Panc1 (cell line): Measurements from ENCODE around the gene ZNF184. TPM values are rescaled to one million over a fixed set of nuclear protein-coding genes. Genes with fewer than 3 reads are reported as not detected.

Experiments used
- ATAC-seq: fragments of 200-7000 bp; cut with Tn5 transposase; 2 replicates; pipeline ENCODE4 v1.9.1; 2020; ENCODE audit warnings: mild to moderate bottlenecking, moderate library complexity
- BruUV-seq: library from RNA; stranded (reverse); fragments of 400-500 nt; replicated peaks from 2 replicates; lab custom pipeline; 2021; lab: Mats Ljungman, UMichigan
- CTCF ChIA-PET: fragments of 300-600 bp; sonication (Branson Sonifier 250); formaldehyde crosslinking; loops from one replicate; lab custom pipeline; 2022; ENCODE audit warnings: antibody characterized with exemption; lab: Charles Lee
- POLR2A ChIA-PET: fragments of 300-600 bp; sonication (Branson Sonifier 250); formaldehyde crosslinking; loops from one replicate; lab custom pipeline; 2022; ENCODE audit warnings: antibody characterized with exemption; lab: Charles Lee
- DNase-seq: peaks from one replicate; pipeline ENCODE4 v3.0.0-alpha.2; 2010; ENCODE audit warnings: low read depth, low spot score
- H3K27ac ChIP-seq: 2 replicates; pipeline ENCODE4 v1.5.1; 2011; ENCODE audit warnings: mild to moderate bottlenecking, low read length, inconsistent platforms
- H3K27me3 ChIP-seq: fragments of 200-500 bp; sonication (Bioruptor generic); 2 replicates; pipeline ENCODE4 v1.6.0; 2014; ENCODE audit warnings: low read length, inconsistent platforms; ENCODE audit not compliant: control insufficient read depth, insufficient read depth
- H3K36me3 ChIP-seq: fragments of 200-500 bp; sonication (Bioruptor generic); 2 replicates; pipeline ENCODE4 v1.5.1; 2014; ENCODE audit warnings: inconsistent platforms, mild to moderate bottlenecking, low read length, moderate library complexity; ENCODE audit not compliant: control insufficient read depth, insufficient read depth
- H3K4me1 ChIP-seq: 2 replicates; pipeline ENCODE4 v1.5.1; 2011; ENCODE audit warnings: inconsistent platforms, mild to moderate bottlenecking, low read length, moderate library complexity; ENCODE audit not compliant: control insufficient read depth, insufficient read depth
- H3K4me3 ChIP-seq, 2 experiments: 2 replicates each; pipeline ENCODE4 v1.5.1; 2011 to 2012; ENCODE audit warnings: low read depth in 2 of 2, low read length in 2 of 2, mild to moderate bottlenecking in 2 of 2, inconsistent platforms in 1 of 2, moderate library complexity in 1 of 2
- H3K9me3 ChIP-seq: fragments of 200-500 bp; sonication (Bioruptor generic); 2 replicates; pipeline ENCODE4 v1.5.1; 2014; ENCODE audit warnings: low read depth, mild to moderate bottlenecking, inconsistent platforms, low read length, moderate library complexity; ENCODE audit not compliant: control insufficient read depth, insufficient read depth
- POLR2AphosphoS5 ChIP-seq: IDR thresholded peaks from 2 replicates; pipeline ENCODE4 v1.6.1; 2012; ENCODE audit warnings: mild to moderate bottlenecking, low read depth, low read length, moderate library complexity
- SIN3A ChIP-seq: IDR thresholded peaks from 2 replicates; pipeline ENCODE4 v1.6.1; 2012; ENCODE audit warnings: low read depth, mild to moderate bottlenecking, low read length, moderate library complexity, borderline replicate concordance; ENCODE audit not compliant: insufficient read depth
- TCF7L2 ChIP-seq: IDR thresholded peaks from 2 replicates; pipeline ENCODE4 v1.6.1; 2011; ENCODE audit warnings: mild to moderate bottlenecking, low read depth, low read length, inconsistent platforms
- in situ Hi-C: cut with HindIII; loops from 2 replicates; pipeline ENCODE4 v1.10.0; 2016; ENCODE audit warnings: low sequenced_read_pairs, low pct_unique_long_range_greater_than_20kb
- intact Hi-C: fragments of 100-400 bp; cut with micrococcal nuclease; formaldehyde crosslinking; loops from one replicate; pipeline ENCODE4 v1.10.0; 2022; ENCODE audit not compliant: unreplicated experiment
- total RNA-seq: library from RNA; stranded (reverse); gene quantifications from one replicate; pipeline ENCODE4 v1.2.1, GENCODE V29; 2021; ENCODE audit not compliant: unreplicated experiment
- TF ChIP-seq, protein P1 (sequence below), 2 experiments: IDR thresholded peaks; 2 replicates each; pipeline ENCODE4 v1.6.1; 2011 to 2012; ENCODE audit warnings: low read depth in 2 of 2, control low read depth in 1 of 2, low read length in 1 of 2, mild to moderate bottlenecking in 1 of 2, moderate library complexity in 1 of 2; ENCODE audit not compliant: insufficient read depth in 1 of 2
- TF ChIP-seq, protein P2 (sequence below): fragments of 450-650 bp; IDR thresholded peaks from 2 replicates; pipeline ENCODE4 v1.5.1; 2017; ENCODE audit warnings: mild to moderate bottlenecking

Gene ZNF184
- total RNA-seq, 1 experiment from 2014 or later = 7.8 TPM

DNA sequence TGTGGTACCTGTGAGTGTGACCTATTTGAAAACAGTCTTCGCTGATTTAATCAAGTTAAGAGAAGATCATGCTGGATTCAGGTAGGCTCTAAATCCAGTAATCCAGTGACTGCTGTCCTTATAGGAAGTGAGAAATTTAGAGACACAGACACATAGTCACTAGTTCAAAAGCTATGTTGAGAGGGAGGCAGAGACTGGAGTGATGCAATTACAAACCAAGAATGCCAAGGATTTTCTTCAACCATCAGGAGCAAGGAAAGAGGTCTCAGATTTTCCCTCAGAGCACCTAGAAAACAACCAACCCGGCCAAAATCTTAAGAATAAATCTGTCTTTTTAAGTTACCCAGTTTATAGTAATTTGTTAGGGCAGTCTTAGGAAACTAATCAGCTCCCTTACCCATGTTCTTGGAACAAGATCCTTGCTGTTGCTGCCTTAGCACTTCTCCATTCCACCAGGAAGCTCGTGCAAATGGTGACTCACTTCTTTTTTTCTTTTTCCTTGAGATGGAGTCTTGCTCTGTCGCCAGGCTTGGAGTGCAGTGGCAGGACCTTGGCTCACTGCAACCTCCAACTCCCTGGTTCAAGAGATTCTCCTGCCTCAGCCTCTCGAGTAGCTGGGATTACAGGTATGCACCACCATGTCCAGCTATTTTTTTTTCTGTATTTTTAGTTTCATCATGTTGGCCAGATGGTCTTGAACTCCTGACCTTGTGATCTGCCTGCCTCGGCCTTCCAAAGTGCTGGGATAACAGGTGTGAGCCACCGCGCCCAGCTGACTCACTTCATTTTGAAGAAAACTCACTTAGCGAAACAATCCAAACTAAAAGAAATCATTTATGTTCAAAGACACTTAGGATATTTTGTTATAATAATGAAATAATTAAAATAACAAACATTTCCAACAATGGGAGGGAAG is 34.4 kb upstream of the ZNF184 start:
- no peak for DNase-seq
- ChIA-PET POLR2A (interaction anchor here (0.5 to 1.0 kb wide), 2 partner anchors 11 to 387 kb away, joined by 4 to 6 read pairs; no protein-coding TSS in a partner anchor), CTCF (no interaction called here)
- no peak for ATAC-seq
- Histone ChIP-seq H3K27ac (no peak overlapping the region), H3K27me3 (no peaks in the 10 kb centered on the region; the same call in 1 of the 2 replicates), H3K4me3 (peak overlapping the region in 1 of 2 experiments; percentile 33; a peak in 2 of 4 replicates), H3K36me3 (no peaks in the 10 kb centered on the region), H3K4me1 (peaks cover 25% of the 10 kb centered on the region), H3K9me3 (no peaks in the 10 kb centered on the region)
- no TSS peak for BruUV-seq
- in situ Hi-C loops = no loop called here
- intact Hi-C loops = loop anchor here (10.0 kb wide), 1 partner anchor 178 kb away; no protein-coding TSS in a partner anchor
- TF ChIP-seq SIN3A = no peak

DNA sequence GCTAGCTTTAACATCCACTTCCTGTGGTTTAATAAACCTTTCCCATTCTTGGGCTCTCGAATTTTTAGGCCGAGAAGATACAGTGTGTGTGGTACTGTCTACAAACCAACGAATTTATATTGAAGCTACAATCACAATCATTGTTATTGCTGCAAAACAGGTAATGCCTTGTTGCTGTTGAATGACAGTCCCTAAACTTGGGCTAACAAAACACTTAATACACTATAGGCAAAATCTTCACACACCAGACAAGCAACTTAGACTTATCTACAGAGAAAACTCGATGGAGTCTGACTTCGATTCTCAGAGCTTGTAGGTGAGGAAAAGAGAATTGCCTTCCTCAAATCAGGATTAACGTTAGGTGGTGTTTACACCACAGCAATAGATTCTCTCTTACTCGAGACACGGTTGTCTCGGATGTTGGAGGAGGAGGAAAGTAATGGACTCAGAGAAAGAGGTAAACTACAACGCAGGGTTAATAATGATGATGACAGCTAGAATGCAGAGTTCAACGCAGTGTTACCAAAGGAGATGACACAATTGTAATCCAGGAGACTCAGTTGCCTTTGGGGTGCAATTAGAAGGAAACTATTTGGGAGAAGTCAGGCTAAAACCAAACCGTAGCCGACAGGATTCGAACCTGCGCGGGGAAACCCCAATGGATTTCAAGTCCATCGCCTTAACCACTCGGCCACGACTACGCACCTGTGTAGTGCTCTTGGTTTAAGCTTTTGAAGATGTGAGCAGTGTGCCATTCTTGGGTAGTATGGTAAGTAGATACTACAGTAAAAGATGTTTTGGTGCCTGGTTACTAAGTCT is 32.5 kb upstream of the ZNF184 start:
- in situ Hi-C loops (no loop called here), intact Hi-C loops (loop anchor here (10.0 kb wide), 1 partner anchor 179 kb away; no protein-coding TSS in a partner anchor)
- H3K9me3 ChIP-seq = no peaks in the 10 kb centered on the region
- peaks cover 32% of the 10 kb centered on the region for H3K4me1 ChIP-seq
- no peaks in the 10 kb centered on the region for H3K36me3 ChIP-seq
- no peaks in the 10 kb centered on the region; the same call in 1 of the 2 replicates for H3K27me3 ChIP-seq
- no peak overlapping the region for H3K27ac ChIP-seq
- no TSS peak for BruUV-seq
- ATAC-seq (peak; percentile 92), DNase-seq (peak; percentile 98)
- ChIA-PET POLR2A (no interaction called here), CTCF (interaction anchor here (0.5 to 1.1 kb wide), 4 partner anchors 14 to 188 kb away, joined by 3 to 5 read pairs (median 3); no protein-coding TSS in a partner anchor)
- H3K4me3 ChIP-seq = peak overlapping the region in 1 of 2 experiments; percentile 7; a peak in 1 of 4 replicates
- TF ChIP-seq, protein P1, sequence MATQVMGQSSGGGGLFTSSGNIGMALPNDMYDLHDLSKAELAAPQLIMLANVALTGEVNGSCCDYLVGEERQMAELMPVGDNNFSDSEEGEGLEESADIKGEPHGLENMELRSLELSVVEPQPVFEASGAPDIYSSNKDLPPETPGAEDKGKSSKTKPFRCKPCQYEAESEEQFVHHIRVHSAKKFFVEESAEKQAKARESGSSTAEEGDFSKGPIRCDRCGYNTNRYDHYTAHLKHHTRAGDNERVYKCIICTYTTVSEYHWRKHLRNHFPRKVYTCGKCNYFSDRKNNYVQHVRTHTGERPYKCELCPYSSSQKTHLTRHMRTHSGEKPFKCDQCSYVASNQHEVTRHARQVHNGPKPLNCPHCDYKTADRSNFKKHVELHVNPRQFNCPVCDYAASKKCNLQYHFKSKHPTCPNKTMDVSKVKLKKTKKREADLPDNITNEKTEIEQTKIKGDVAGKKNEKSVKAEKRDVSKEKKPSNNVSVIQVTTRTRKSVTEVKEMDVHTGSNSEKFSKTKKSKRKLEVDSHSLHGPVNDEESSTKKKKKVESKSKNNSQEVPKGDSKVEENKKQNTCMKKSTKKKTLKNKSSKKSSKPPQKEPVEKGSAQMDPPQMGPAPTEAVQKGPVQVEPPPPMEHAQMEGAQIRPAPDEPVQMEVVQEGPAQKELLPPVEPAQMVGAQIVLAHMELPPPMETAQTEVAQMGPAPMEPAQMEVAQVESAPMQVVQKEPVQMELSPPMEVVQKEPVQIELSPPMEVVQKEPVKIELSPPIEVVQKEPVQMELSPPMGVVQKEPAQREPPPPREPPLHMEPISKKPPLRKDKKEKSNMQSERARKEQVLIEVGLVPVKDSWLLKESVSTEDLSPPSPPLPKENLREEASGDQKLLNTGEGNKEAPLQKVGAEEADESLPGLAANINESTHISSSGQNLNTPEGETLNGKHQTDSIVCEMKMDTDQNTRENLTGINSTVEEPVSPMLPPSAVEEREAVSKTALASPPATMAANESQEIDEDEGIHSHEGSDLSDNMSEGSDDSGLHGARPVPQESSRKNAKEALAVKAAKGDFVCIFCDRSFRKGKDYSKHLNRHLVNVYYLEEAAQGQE (IDR thresholded peaks at IDR 0.05; ENCODE audit: insufficient read depth in 1 of 2, low read depth in 2 of 2, low read length in 1 of 2) = 0 out of 4 replicates have a peak, but pooled peaks of 1 of the 2 experiments have one; percentile 9
- TF ChIP-seq POLR2AphosphoS5 = peak; percentile 61; the same call in 1 of the 2 replicates
- TF ChIP-seq, protein P2, sequence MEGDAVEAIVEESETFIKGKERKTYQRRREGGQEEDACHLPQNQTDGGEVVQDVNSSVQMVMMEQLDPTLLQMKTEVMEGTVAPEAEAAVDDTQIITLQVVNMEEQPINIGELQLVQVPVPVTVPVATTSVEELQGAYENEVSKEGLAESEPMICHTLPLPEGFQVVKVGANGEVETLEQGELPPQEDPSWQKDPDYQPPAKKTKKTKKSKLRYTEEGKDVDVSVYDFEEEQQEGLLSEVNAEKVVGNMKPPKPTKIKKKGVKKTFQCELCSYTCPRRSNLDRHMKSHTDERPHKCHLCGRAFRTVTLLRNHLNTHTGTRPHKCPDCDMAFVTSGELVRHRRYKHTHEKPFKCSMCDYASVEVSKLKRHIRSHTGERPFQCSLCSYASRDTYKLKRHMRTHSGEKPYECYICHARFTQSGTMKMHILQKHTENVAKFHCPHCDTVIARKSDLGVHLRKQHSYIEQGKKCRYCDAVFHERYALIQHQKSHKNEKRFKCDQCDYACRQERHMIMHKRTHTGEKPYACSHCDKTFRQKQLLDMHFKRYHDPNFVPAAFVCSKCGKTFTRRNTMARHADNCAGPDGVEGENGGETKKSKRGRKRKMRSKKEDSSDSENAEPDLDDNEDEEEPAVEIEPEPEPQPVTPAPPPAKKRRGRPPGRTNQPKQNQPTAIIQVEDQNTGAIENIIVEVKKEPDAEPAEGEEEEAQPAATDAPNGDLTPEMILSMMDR = no peak
- no peak for TF ChIP-seq SIN3A
- TF ChIP-seq TCF7L2 = peak; percentile 45; the same call in 1 of the 2 replicates
